Calu3 (cell line): ENCODE measurements around the gene RPS15. TPM values are rescaled to one million over a fixed set of nuclear protein-coding genes. Genes with fewer than 3 reads are reported as not detected.
A peak's percentile ranks its signal among the peaks of the same experiment; 100 is the strongest.

ENCODE experiments used
- BruUV-seq: library from RNA; stranded (reverse); fragments of 400-500 nt; replicated peaks from 2 replicates; lab custom pipeline; 2021; lab: Mats Ljungman, UMichigan
- CTCF ChIA-PET: fragments of 300-600 bp; sonication (Branson Sonifier 250); formaldehyde crosslinking; loops from one replicate; lab custom pipeline; 2022; ENCODE audit warnings: antibody characterized with exemption; lab: Charles Lee
- DNase-seq: peaks from one replicate; pipeline ENCODE4 v3.0.0; 2022
- H3K27ac Mint-ChIP-seq: one replicate; pipeline ENCODE4 v1.8.0; 2022; ENCODE audit warnings: mixed read lengths; ENCODE audit not compliant: unreplicated experiment
- H3K27me3 Mint-ChIP-seq: one replicate; pipeline ENCODE4 v1.8.0; 2022; ENCODE audit warnings: mixed read lengths; ENCODE audit not compliant: unreplicated experiment
- H3K36me3 Mint-ChIP-seq: one replicate; pipeline ENCODE4 v1.8.0; 2022; ENCODE audit warnings: mild to moderate bottlenecking, moderate library complexity, mixed read lengths; ENCODE audit not compliant: insufficient read depth, unreplicated experiment
- H3K4me1 Mint-ChIP-seq: one replicate; pipeline ENCODE4 v1.8.0; 2022; ENCODE audit warnings: mild to moderate bottlenecking, low read depth, mixed read lengths; ENCODE audit not compliant: unreplicated experiment
- H3K4me3 Mint-ChIP-seq: one replicate; pipeline ENCODE4 v1.8.0; 2022; ENCODE audit warnings: mild to moderate bottlenecking, low read depth, moderate library complexity, mixed read lengths; ENCODE audit not compliant: unreplicated experiment
- H3K9me3 Mint-ChIP-seq: one replicate; pipeline ENCODE4 v1.8.0; 2022; ENCODE audit warnings: low read depth, mixed read lengths; ENCODE audit not compliant: unreplicated experiment
- CTCF ChIP-seq: fragments of 200-600 bp; IDR thresholded peaks from one replicate; pipeline ENCODE4 v1.8.0; 2022; ENCODE audit warnings: antibody characterized with exemption; ENCODE audit not compliant: unreplicated experiment
- intact Hi-C: fragments of 100-400 bp; cut with micrococcal nuclease; formaldehyde crosslinking; loops from one replicate; pipeline ENCODE4 v1.10.0; 2022; ENCODE audit not compliant: unreplicated experiment
- total RNA-seq: library from RNA; stranded (reverse); gene quantifications from 2 replicates; pipeline ENCODE4 v1.2.3, GENCODE V29; 2022

RPS15 gene
- total RNA-seq, 1 experiment from 2014 or later = 628 TPM

- BruUV-seq = no TSS peak
- no peaks in the 10 kb centered on the region for H3K4me1 Mint-ChIP-seq
- no peak overlapping the region for H3K27ac Mint-ChIP-seq
Measured at GRCh38 chr19:1470305-1471009, 32.3 kb downstream of the RPS15 start.

GRCh38 chr19:1471010-1471514 is 32.9 kb downstream of the RPS15 start:
- no peaks in the 10 kb centered on the region for H3K4me1 Mint-ChIP-seq
- peaks cover 13% of the 10 kb centered on the region for H3K36me3 Mint-ChIP-seq
- no peaks in the 10 kb centered on the region for H3K27me3 Mint-ChIP-seq
- CTCF ChIA-PET = no interaction called here
- no peak for DNase-seq
- no peak for TF ChIP-seq CTCF
- H3K4me3 Mint-ChIP-seq = peak overlapping the region; percentile 68
- no TSS peak for BruUV-seq
- H3K27ac Mint-ChIP-seq = no peak overlapping the region
- H3K9me3 Mint-ChIP-seq = no peaks in the 10 kb centered on the region
- intact Hi-C loops = no loop called here

More at GRCh38 chr19:1470305-1471009, 32.3 kb downstream of the RPS15 start:
- peak; percentile 59 for DNase-seq
- CTCF ChIA-PET = interaction anchor here (0.5 kb wide), 1 partner anchor 16 kb away, joined by 3 read pairs; no protein-coding TSS in a partner anchor
- TF ChIP-seq CTCF = no peak
- Mint-ChIP-seq H3K4me3 (peak overlapping the region; percentile 68), H3K27me3 (no peaks in the 10 kb centered on the region), H3K9me3 (no peaks in the 10 kb centered on the region), H3K36me3 (peaks cover 13% of the 10 kb centered on the region)
- intact Hi-C loops = no loop called here

- no peaks in the 10 kb centered on the region for H3K27me3 Mint-ChIP-seq
- no peak overlapping the region for H3K27ac Mint-ChIP-seq
- BruUV-seq = no TSS peak
- intact Hi-C loops = no loop called here
- CTCF ChIA-PET = no interaction called here
- TF ChIP-seq CTCF = no peak
- peaks cover 13% of the 10 kb centered on the region for H3K36me3 Mint-ChIP-seq
- no peak overlapping the region for H3K4me3 Mint-ChIP-seq
- no peak for DNase-seq
- H3K4me1 Mint-ChIP-seq = no peaks in the 10 kb centered on the region
- no peaks in the 10 kb centered on the region for H3K9me3 Mint-ChIP-seq
Measured at GRCh38 chr19:1471515-1472160, 33.4 kb downstream of the RPS15 start.

- DNase-seq = no peak
- Mint-ChIP-seq H3K27me3 (no peaks in the 10 kb centered on the region), H3K36me3 (peaks cover 19% of the 10 kb centered on the region), H3K4me3 (no peak overlapping the region), H3K27ac (no peak overlapping the region), H3K4me1 (no peaks in the 10 kb centered on the region), H3K9me3 (no peaks in the 10 kb centered on the region)
- intact Hi-C loops = no loop called here
- TF ChIP-seq CTCF = no peak
- CTCF ChIA-PET = no interaction called here
- no TSS peak for BruUV-seq
Measured at GRCh38 chr19:1472231-1473084, 34.3 kb downstream of the RPS15 start.
